GM10248 (cell line): Measurements from ENCODE around the gene SLC25A45.

Experiments
- CTCF ChIA-PET: fragments of 300-600 bp; sonication (Branson Sonifier 250); formaldehyde crosslinking; extraction: SDS; loops from one replicate; lab custom pipeline; 2021; ENCODE audit warnings: antibody characterized with exemption; lab: Yijun Ruan, JAX
- POLR2A ChIA-PET: fragments of 350-650 bp; sonication (Branson Sonifier 250); formaldehyde crosslinking; extraction: SDS; loops from one replicate; lab custom pipeline; 2020; ENCODE audit warnings: antibody characterized with exemption; lab: Yijun Ruan, JAX
- DNase-seq: peaks from one replicate; pipeline ENCODE4 v3.0.0; 2012; ENCODE audit errors: extremely low spot score
- CTCF ChIP-seq: IDR thresholded peaks from 2 replicates; pipeline ENCODE4 v1.5.1; 2012; ENCODE audit warnings: mild to moderate bottlenecking, low read depth; ENCODE audit errors: extremely low read depth, missing control alignments, control extremely low read depth

The SLC25A45 gene

GRCh38 chr11:65376138-65376713 lies 6.2 kb downstream of the SLC25A45 start:
- no peak for DNase-seq
- CTCF ChIA-PET = interaction anchor here (0.8 to 1.4 kb wide), 3 partner anchors 9 to 136 kb away, joined by 3 read pairs; no protein-coding TSS in a partner anchor
- POLR2A ChIA-PET = interaction anchor here (0.6 to 2.3 kb wide), 4 partner anchors 68 to 132 kb away, joined by 4 to 8 read pairs (median 6); partner anchors contain the start of gene MALAT1
- TF ChIP-seq CTCF = no peak

GRCh38 chr11:65375012-65375411 lies 7.4 kb downstream of the SLC25A45 start:
- DNase-seq = no peak
- CTCF ChIA-PET = interaction anchor here (0.8 to 2.1 kb wide), 4 partner anchors 9 to 165 kb away, joined by 3 to 10 read pairs (median 5); no protein-coding TSS in a partner anchor
- no peak for TF ChIP-seq CTCF
- POLR2A ChIA-PET = interaction anchor here (2.3 kb wide), 1 partner anchor 124 kb away, joined by 8 read pairs; the partner anchor contains the start of gene MALAT1

- ChIA-PET CTCF (interaction anchor here (0.8 to 2.1 kb wide), 4 partner anchors 42 to 166 kb away, joined by 3 to 10 read pairs (median 5); no protein-coding TSS in a partner anchor), POLR2A (interaction anchor here (2.3 kb wide), 1 partner anchor 125 kb away, joined by 8 read pairs; the partner anchor contains the start of gene MALAT1)
- no peak for TF ChIP-seq CTCF
- DNase-seq = no peak
These were observed 8.4 kb downstream of the SLC25A45 start for GRCh38 chr11:65373839-65374580.

- ChIA-PET CTCF (interaction anchor here (0.8 to 2.0 kb wide), 6 partner anchors 8 to 140 kb away, joined by 3 to 8 read pairs (median 6); partner anchors contain the start of gene CDC42EP2), POLR2A (interaction anchor here (0.5 to 1.4 kb wide), 3 partner anchors 52 to 138 kb away, joined by 3 to 7 read pairs (median 4); partner anchors contain the start of gene NEAT1)
- no peak for TF ChIP-seq CTCF
- DNase-seq = no peak
These were observed 11.8 kb downstream of the SLC25A45 start for GRCh38 chr11:65370659-65371049.

GRCh38 chr11:65366340-65366773 lies 16.1 kb downstream of the SLC25A45 start:
- POLR2A ChIA-PET = no interaction called here
- CTCF ChIA-PET = interaction anchor here (0.6 to 3.8 kb wide), 7 partner anchors 9 to 222 kb away, joined by 3 to 13 read pairs (median 3); no protein-coding TSS in a partner anchor
- peak; percentile 82 for DNase-seq
- peak; percentile 69 for TF ChIP-seq CTCF

- TF ChIP-seq CTCF = no peak
- CTCF ChIA-PET = interaction anchor here (1.2 kb wide), 1 partner anchor 15 kb away, joined by 4 read pairs; no protein-coding TSS in a partner anchor
- DNase-seq = no peak
- POLR2A ChIA-PET = no interaction called here
These were observed 18.7 kb downstream of the SLC25A45 start for GRCh38 chr11:65363770-65364169.
